Ectodermal cell (in vitro differentiated cells): ENCODE measurements around the gene DIP2C.
"Not testable (repeated sequence)": the region's sequence is repeated elsewhere in the genome, so short reads cannot be mapped to it uniquely, and the experiment has no call there.

Experiments
- H3K27ac ChIP-seq: 2 replicates; pipeline ENCODE4 v1.7.0; 2013; ENCODE audit warnings: mild to moderate bottlenecking, low read depth, low read length; ENCODE audit not compliant: insufficient read depth, poor library complexity, severe bottlenecking
- H3K27me3 ChIP-seq: 2 replicates; pipeline ENCODE4 v1.7.0; 2013; ENCODE audit warnings: mild to moderate bottlenecking, low read length; ENCODE audit not compliant: insufficient read depth, control insufficient read depth, poor library complexity, severe bottlenecking
- H3K36me3 ChIP-seq: one replicate; pipeline ENCODE4 v1.7.0; 2013; ENCODE audit warnings: low read length; ENCODE audit not compliant: control insufficient read depth, insufficient read depth
- H3K4me1 ChIP-seq: one replicate; pipeline ENCODE4 v1.7.0; 2013; ENCODE audit warnings: low read length; ENCODE audit not compliant: control insufficient read depth, insufficient read depth
- H3K4me3 ChIP-seq: 2 replicates; pipeline ENCODE4 v1.7.0; 2013; ENCODE audit warnings: low read depth, low read length, control low read depth; ENCODE audit not compliant: insufficient read depth
- H3K9me3 ChIP-seq: 2 replicates; pipeline ENCODE4 v1.7.0; 2013; ENCODE audit warnings: mild to moderate bottlenecking, low read length, moderate library complexity; ENCODE audit not compliant: control insufficient read depth
- WGBS, 2 experiments: methylation state at CpG; one replicate each; pipeline ENCODE4 v1.1.7; 2013; ENCODE audit warnings: missing lambda C conversion rate in 2 of 2; 5-methylcytosine and 5-hydroxymethylcytosine counted together

DIP2C gene

DNA sequence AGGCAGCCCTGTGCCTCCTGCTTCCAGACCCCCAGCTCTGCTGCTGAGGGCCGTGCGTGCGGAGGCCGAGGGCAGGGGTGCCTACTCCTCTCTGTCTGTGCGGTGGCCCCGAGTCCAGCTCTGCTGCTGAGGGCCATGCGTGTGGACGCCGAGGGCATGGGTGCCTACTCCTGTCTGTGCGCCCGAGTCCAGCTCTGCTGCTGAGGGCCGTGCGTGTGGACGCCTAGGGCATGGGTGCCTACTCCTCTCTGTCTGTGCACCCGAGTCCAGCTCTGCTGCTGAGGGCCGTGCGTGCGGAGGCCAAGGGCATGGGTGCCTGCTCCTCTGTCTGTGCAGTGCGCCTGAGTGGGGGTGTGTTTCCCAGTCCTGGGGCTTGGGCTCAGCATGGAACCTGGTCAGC, 411.5 kb downstream of the DIP2C start:
- no peak overlapping the region for H3K27ac ChIP-seq
- H3K4me1 ChIP-seq: no peaks in the 10 kb centered on the region
- H3K9me3 ChIP-seq: no peaks in the 10 kb centered on the region
- H3K4me3 ChIP-seq: no peak overlapping the region
- 93 to 95% methylated on average over 19 of the region's 19 CpGs for WGBS, 2 experiments
- peaks cover 4% of the 10 kb centered on the region for H3K36me3 ChIP-seq
- no peaks in the 10 kb centered on the region for H3K27me3 ChIP-seq

DNA sequence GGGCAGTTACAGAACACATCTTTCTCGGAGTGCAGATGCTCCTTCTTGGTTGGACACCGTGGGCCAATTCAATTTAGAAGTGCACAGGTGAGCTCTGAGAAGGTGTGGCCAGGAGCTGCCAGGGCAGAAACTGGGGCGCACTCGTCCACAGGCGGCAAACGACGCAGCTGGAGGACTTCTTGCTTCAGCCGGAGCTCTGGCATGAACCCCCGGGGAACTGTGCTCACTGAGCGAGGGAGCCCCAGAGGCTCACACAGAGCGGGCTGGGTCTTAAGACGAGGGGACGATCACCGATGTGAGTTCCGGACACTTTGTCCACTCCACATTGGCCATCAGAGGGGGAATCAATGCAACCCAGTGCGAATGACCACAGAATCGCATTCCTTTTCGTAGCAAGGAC, 413.8 kb downstream of the DIP2C start:
- H3K27me3 ChIP-seq: no peaks in the 10 kb centered on the region
- 96% methylated on average over 18 of the region's 18 CpGs for WGBS, 2 experiments

DNA sequence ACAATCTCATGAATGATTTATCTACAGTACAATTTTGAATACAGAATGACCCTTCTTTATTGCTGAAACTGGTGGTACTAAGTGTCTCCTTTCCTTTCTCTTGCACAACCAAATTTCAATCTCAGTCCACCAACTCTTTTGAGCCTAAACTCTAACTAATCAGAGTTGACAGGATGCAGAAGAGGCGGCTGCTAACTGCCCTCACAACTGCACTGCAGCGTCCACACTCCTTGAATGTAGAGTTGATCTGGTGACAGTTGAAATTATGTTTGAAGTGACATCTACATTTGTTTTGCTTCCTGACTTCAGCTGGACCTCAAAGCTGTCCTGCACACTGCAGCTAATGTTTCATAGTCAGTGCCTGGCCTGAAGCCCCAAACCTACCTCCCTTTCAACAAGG, 414.6 kb downstream of the DIP2C start:
- Histone ChIP-seq H3K4me1 (no peaks in the 10 kb centered on the region), H3K27me3 (no peaks in the 10 kb centered on the region), H3K27ac (no peak overlapping the region), H3K36me3 (no peaks in the 10 kb centered on the region), H3K4me3 (no peak overlapping the region), H3K9me3 (no peaks in the 10 kb centered on the region)
- WGBS, 2 experiments: 94 to 96% methylated on average over 2 of the region's 2 CpGs

More for the DNA sequence above, 413.8 kb downstream of the DIP2C start:
- H3K4me1 ChIP-seq: no peaks in the 10 kb centered on the region
- no peaks in the 10 kb centered on the region for H3K36me3 ChIP-seq
- H3K9me3 ChIP-seq: no peaks in the 10 kb centered on the region
- H3K27ac ChIP-seq: no peak overlapping the region
- no peak overlapping the region for H3K4me3 ChIP-seq

DNA sequence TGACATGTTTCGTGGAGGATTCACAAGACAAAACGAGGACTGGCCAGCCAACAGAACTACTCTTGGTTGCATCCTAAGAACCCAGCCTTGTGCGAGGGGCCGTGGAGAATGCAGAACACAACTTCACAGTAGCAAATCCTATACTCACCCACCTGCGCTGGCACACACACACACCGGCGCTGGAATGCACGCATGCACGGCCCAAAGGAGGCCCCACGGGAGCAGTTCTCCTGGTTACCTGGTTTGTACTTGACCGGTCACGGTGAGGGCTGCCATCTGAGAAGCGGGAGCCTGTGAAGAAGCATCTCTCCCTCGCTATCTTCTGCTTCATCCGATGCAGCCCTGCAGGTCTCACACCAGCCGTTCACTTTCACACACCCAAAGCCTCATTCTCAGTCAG, 416.4 kb downstream of the DIP2C start:
- no peaks in the 10 kb centered on the region for H3K36me3 ChIP-seq
- H3K4me3 ChIP-seq: no peak overlapping the region
- no peaks in the 10 kb centered on the region for H3K27me3 ChIP-seq
- H3K4me1 ChIP-seq: no peaks in the 10 kb centered on the region
- H3K9me3 ChIP-seq: no peaks in the 10 kb centered on the region
- 94 to 96% methylated on average over 16 of the region's 16 CpGs for WGBS, 2 experiments
- no peak overlapping the region for H3K27ac ChIP-seq

DNA sequence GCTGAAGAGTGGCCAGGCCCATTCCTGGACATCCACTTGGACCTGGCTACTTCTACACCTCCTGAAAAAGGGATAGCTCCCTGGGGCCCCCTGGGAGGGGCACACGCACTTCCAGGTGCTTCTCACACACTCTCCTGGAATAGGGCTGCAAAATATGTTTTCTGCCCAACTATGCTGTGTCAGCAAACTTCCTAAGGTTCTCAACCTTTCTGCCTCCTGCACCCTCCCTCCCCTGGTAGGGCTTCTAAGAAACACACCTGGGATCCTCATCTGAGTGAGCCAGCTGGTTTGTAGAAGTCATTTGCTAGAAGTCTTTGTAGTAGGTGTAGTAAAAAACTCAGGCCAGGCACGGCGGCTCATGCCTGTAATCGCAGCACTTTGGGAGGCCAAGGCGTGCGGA, 417.7 kb downstream of the DIP2C start:
- H3K4me1 ChIP-seq: no peaks in the 10 kb centered on the region
- H3K36me3 ChIP-seq: no peaks in the 10 kb centered on the region
- H3K4me3 ChIP-seq: no peak overlapping the region
- no peaks in the 10 kb centered on the region for H3K27me3 ChIP-seq
- H3K27ac ChIP-seq: no peak overlapping the region
- 91 to 93% methylated on average over 6 of the region's 6 CpGs for WGBS, 2 experiments
- H3K9me3 ChIP-seq: no peaks in the 10 kb centered on the region

DNA sequence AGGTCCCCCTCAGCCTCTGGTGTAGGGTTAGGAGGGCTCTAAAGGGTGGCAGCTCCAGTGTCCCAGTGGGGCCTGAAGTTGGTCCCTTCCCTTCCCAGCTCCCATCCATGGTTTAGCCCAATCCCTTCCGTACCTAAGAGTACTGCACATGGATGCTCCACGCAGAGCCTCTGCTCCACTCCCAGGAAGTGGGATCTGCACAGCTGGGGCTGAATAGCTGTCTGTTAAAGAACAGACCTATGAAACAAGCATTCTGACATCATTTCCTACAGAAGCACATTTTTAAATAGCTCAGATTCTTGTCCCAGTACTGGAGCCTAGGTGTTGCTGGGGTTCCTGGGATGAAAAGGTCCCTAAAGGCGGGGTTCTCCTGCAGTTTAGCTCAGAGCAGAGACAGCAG, 418.3 kb downstream of the DIP2C start:
- 73 to 79% methylated on average over 3 of the region's 3 CpGs for WGBS, 2 experiments
- no peaks in the 10 kb centered on the region for H3K27me3 ChIP-seq
- H3K27ac ChIP-seq: no peak overlapping the region
- no peak overlapping the region for H3K4me3 ChIP-seq
- no peaks in the 10 kb centered on the region for H3K9me3 ChIP-seq
- H3K36me3 ChIP-seq: no peaks in the 10 kb centered on the region
- H3K4me1 ChIP-seq: no peaks in the 10 kb centered on the region

DNA sequence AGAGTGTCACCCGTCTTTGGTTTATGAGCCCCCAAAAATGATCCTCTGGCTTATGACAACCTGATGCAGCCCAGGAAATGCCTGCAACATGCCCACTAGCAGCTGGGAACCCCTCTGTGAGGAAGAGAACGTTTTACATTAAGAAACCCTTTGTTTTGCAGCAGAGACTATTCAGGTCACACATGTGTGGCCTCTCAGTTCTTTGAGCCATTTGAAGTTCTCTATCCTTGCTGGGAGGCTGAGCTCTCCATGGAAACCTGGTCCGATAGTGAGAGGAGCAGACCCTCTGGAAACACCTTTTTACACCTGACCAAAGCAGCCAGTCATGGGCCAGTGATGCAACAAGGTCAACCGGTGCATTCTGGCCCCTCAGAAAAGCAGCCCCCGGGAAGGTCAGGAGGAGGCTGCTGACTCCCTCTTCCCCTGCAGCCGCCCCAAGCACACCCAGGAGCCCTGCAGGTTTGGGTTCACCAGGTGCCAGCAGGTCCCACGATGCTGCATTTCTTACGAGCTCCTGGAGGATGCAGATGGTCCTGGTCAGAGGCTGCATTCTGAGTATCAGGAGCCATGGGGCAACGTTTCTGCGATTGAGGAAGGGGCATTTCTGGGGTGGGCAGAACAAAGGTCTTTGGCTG, 419.9 kb downstream of the DIP2C start:
- no peak overlapping the region for H3K4me3 ChIP-seq
- no peaks in the 10 kb centered on the region for H3K4me1 ChIP-seq
- no peak overlapping the region for H3K27ac ChIP-seq
- no peaks in the 10 kb centered on the region for H3K9me3 ChIP-seq
- WGBS, 2 experiments: 74 to 79% methylated on average over 10 of the region's 10 CpGs
- no peaks in the 10 kb centered on the region for H3K36me3 ChIP-seq
- no peaks in the 10 kb centered on the region for H3K27me3 ChIP-seq

DNA sequence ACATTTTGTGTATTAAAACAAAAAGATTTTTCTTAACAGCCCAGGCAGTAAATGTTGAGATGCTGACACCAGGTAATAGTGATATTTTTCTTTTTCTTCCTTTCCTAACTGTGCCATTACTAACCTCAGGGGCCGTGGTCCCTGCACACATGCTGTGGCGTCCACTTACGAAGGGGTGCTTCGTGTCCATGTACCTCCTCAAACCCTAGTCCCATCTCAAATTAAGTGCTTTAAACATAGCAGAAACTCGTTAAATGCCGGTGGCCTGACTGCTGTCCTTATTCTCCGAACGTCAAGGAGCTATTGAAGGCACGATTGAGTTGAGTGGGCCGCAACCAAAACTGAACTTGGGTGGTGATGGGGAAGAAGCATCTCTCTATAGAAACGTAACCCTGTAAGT, 421.8 kb downstream of the DIP2C start:
- Histone ChIP-seq H3K27ac (no peak overlapping the region), H3K27me3 (no peaks in the 10 kb centered on the region), H3K9me3 (no peaks in the 10 kb centered on the region), H3K36me3 (no peaks in the 10 kb centered on the region), H3K4me1 (no peaks in the 10 kb centered on the region), H3K4me3 (no peak overlapping the region)
- WGBS, 2 experiments: 92 to 94% methylated on average over 10 to 11 of the region's 11 CpGs

DNA sequence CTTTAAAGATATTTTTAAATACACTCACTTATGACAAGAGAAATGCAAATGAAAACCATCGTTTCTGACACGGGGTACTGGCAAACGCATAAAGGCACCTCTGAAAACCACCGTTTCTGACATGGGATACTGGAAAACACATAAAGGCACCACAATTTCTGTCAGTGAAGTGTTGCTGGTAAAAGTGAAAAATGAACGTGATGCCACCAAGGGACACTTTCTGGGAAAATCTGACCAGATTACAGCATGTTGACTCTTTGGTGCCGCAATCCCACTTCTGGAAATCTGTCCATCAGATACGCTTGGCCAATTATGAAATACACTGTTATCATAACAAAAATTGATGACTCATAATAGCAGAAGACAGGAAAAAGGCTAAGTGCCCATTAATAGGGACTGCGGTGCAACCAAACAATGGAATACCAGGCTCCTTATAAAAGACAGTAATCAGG, 422.5 kb downstream of the DIP2C start:
- Histone ChIP-seq H3K36me3 (no peaks in the 10 kb centered on the region), H3K9me3 (no peaks in the 10 kb centered on the region), H3K4me3 (no peak overlapping the region), H3K4me1 (no peaks in the 10 kb centered on the region), H3K27ac (no peak overlapping the region), H3K27me3 (no peaks in the 10 kb centered on the region)
- WGBS, 2 experiments: 85 to 91% methylated on average over 8 of the region's 8 CpGs

DNA sequence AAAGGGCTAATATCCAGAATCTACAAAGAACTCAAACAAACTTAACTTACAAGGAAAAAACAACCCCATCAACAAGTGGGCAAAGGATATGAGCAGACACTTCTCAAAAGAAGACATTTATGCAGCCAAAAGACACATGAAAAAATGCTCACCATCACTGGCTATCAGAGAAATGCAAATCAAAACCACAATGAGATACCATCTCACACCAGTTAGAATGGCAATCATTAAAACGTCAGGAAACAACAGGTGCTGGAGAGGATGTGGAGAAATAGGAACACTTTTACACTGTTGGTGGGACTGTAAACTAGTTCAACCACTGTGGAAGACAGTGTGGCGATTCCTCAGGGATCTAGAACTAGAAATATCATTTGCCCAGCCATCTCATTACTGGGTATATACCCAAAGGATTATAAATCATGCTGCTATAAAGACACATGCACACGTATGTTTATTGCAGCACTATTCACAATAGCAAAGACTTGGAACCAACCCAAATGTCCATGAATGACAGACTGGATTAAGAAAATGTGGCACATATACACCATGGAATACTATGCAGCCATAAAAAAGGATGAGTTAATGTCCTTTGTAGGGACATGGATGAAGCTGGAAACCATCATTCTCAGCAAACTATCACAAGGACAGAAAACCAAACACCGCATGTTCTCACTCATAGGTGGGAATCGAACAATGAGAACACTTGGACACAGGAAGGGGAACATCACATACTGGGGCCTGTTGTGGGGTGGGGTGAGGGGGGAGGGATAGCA, 423.5 kb downstream of the DIP2C start:
- not testable (repeated sequence) for H3K4me3 ChIP-seq, H3K36me3 ChIP-seq, H3K27me3 ChIP-seq, H3K9me3 ChIP-seq, H3K4me1 ChIP-seq, H3K27ac ChIP-seq
- WGBS, 2 experiments: 88 to 95% methylated on average over 1 of the region's 5 CpGs
